GM19035 (cell line): Measurements from ENCODE around the gene OASL.

ENCODE experiments used
- ATAC-seq: cut with Tn5 transposase; IDR thresholded peaks from one replicate; pipeline ENCODE4 v1.9.1; 2021; ENCODE audit not compliant: unreplicated experiment

Gene OASL

DNA sequence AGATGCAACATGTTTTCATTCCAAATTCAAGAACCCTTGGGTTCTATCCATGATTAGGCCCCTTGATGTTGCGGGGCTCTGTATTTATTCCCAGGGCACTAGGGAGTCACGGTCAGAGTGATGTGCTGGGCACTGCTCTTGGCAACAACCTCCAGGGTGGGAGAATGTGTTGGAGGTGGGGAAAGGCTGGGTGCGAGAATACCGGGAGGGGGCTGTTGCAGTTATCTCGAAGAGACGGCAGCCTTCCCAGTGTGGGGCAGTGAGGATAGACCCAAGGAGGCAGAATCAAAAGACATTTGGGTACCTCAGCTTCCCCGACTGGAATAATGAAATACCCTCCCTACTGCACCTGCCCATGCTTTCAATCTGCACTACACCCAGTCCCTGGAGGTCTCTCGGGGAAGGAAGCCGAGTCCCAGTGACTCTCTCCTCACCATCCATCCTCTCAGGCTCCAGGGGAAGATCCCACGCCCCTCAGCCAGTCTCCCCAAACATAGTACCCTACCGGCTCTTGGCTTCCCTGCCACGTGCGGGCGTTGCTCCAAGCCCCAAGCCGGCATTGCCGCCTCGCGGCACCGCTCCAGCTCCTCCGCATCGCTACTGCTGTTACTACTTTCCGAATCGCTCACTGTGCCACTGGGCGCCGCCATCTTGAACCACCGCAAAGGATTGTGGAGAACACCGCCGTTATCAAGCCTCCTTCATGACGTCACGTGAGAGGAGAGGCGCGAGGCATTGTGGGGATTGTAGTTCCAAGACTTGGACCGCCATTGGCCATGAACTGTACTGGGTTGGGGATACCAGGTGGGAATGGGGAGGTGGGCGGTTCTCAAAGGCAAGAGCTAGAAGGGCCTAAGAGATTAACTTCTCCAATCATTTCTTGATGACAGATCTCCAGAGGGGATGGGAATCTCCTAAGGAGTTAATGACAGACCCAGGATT, 22.9 kb downstream of the OASL start, which contains the start of gene C12orf43:
Gene C12orf43 (minus strand): TSS at position 663 of the 942 bp plus-strand sequence. CDS start 13 bp downstream, at position 650.
- peak; percentile 91 for ATAC-seq

DNA sequence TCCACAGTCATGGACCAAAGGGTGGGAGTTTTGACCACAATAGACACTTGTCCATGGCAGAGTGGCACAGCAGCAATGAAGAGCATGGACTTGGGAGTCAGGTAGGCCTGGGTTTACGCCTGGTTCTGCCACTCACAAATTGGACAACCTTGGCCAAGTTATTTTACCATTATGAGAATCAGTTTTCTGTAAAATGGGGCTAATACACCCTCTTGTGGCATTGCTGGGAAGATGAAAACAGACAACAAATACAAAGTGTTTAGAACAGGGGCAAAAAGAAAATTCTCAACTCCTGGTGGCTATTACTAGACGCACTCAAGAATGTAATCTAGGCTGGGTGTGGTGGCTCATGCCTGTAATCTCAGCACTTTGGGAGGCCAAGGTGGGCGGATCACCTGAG, 25.3 kb downstream of the OASL start:
- no peak for ATAC-seq

DNA sequence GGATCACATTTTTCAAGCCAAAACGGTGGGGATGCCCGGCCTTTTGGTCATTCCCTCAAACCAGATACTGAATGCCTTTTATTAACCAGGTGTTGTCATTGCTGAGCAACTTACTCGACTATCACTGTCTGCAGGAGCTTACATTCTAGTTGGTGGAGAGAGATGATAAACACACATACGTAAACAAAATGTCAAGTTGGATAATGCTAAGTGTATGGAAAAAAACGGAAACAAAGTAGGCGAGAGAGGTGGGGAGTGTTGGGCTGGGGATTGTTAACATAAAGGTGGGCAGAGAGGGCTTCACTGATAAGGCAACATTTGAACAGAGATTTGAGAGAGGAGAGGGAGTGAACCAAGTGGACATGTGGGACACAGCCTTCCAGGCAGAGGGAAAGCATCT, 27.2 kb downstream of the OASL start:
- ATAC-seq, result no peak

DNA sequence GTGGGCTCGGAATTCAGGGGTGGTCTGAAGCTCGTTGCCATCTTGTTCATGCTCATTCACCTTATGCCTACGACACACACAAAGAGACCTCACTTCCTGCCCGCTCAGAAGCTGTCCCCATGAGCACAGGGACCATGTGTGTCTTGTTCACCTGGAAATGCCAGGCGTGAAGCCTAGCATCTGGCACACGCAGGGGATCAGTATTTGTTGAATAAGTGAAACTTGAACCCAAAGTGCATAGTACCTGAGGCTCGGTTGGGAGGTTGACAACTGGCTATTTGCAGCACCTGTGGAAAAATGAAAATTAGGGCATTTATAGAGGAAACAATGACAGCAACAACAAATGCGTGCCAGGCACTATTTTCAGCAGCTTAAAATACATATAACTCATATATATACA, 28.2 kb downstream of the OASL start:
- no peak for ATAC-seq

DNA sequence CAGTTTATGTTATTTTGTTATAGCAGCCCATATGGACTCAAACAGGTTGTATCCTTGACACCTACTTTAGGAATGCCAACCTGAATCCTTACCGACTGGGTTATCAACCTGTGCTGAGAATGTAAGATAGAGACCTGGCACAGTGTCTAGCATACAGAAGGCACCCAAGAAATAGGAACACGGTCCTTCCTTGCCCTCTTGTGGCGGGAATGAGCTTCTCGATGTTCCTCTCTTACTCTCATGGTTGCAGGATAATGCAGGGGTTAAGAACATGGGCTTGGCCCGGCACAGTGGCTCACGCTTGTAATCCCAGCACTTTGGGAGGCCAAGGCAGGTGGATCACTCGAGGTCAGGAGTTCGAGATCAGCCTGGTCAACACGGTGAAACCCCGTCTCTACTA, 29.3 kb downstream of the OASL start:
- no peak for ATAC-seq

DNA sequence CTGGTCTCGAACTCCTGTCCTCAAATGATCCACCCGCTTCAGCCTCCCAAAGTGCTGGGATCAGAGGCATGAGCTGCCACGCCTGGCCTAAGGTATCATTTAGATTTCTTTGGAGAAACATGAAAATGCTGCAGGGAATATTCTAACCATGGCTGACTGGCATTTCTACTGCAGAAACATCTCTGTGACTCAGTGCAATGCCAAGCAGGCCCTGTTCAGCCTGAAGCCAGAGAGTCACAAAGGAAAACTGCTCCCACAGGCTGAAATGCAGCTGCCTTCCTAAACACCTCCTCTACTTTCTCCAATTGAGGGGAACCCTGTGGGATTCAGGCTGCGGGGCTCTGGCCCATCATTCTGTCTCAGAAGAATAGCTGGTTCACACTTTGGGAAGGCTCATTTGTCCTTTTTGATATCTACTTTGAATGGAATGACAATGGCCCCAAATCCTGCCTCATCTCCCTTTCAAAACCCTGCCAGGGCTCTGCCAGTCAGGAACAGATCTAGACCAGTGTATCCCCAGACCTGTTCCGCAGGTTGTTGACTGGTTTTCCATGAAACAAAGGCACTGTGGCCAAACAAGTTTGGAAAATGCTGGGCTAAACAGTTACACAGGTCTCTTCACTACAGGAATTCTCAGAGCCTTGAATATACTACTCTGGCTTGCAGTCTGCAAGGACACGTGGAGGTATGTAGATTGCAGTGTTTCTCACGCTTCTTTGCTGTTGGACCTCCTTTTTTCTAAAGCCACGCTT, 30.5 kb downstream of the OASL start:
- no peak for ATAC-seq

DNA sequence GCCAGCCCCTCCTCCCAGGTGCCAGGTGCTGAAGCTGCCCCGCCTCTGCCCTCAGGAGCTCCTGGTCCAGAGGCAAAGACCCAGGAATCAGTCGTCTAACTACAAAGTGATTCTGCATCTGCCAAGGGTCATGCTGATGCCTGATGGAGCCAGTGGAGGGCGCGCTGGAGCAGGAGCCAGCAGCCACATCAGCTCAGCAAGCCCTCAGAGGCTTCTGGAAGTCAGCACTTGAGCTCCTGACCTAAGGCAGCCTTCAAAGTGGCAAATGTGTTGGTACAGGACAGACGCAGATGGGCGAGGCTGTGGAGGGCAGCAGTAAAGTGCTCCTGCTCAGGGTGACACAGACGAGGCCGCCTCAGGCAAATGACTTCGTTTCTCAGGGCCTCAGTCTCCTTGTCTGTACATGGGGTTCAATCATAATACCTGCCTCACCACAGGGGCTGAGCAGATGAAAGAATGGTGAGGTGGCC, 33.7 kb downstream of the OASL start:
- no peak for ATAC-seq

DNA sequence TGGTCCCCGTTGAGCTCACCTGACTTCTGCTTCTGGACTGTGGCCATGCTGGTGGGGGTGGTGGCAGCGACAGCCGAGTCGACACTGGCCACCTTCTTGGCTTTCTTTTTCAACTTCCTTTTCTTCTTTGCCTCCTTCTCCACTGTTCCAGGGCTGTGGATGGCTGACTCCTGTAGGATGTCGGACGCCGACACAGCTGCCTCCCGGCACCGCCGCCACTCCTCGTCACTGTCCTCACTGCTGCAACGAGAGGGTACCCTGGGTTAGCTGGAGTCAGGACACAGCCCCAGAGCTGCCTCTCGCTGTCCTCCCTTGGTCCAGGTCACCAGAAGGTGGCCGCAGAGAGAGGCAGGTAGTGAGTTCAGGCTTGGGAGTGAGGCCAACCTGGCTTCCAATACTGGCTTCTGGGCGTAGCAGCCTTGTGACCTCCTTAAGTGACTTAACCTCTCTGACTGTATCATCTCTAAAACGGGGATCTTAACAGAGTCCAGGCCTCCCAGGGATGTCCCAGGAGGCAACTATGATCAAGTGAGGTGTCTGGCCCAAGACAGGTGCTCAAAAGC, 34.7 kb downstream of the OASL start:
- no peak for ATAC-seq

DNA sequence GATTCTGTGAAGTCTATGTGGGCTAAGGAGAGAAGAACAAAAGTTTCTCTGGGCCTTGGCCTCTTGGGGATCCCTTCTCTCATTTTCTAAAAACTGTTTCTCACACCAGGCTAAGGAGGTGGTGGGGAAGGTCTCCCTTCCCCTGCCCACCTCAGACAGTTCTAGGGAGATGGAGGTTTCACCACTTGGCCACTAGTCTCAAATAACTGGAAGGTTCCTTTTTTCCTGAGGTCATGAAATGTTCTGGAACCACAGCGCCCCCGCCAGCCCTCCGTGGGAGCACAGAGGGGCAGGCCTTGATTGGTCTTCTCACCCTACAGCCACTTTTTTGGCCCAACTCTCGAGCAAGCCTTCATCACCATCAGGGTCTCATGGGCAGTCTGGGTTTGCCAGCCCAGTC, 35.4 kb downstream of the OASL start:
- no peak for ATAC-seq

DNA sequence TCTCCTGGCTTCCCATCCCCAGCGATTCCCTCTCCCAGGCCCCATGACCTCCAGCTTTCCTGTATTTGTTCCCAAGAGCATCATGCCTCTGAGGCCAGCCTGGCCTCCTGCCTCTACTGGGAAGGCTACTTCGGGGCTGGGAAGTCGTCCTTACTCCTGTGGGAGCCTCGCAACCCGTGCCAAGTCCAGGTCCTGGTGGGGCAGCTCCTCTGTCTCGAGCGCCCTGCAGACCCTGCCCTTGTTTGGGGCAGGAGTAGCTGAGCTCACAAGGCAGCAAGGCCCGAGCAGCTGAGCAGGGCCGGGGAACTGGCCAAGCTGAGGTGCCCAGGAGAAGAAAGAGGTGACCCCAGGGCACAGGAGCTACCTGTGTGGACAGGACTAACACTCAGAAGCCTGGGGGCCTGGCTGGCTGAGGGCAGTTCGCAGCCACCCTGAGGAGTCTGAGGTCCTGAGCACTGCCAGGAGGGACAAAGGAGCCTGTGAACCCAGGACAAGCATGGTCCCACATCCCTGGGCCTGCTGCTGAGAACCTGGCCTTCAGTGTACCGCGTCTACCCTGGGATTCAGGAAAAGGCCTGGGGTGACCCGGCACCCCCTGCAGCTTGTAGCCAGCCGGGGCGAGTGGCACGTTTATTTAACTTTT, 37.1 kb downstream of the OASL start:
- no peak for ATAC-seq

DNA sequence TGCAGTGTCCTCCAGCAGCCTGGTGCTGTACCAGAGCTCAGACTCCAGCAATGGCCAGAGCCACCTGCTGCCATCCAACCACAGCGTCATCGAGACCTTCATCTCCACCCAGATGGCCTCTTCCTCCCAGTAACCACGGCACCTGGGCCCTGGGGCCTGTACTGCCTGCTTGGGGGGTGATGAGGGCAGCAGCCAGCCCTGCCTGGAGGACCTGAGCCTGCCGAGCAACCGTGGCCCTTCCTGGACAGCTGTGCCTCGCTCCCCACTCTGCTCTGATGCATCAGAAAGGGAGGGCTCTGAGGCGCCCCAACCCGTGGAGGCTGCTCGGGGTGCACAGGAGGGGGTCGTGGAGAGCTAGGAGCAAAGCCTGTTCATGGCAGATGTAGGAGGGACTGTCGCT, 38.0 kb downstream of the OASL start:
- ATAC-seq, result no peak

DNA sequence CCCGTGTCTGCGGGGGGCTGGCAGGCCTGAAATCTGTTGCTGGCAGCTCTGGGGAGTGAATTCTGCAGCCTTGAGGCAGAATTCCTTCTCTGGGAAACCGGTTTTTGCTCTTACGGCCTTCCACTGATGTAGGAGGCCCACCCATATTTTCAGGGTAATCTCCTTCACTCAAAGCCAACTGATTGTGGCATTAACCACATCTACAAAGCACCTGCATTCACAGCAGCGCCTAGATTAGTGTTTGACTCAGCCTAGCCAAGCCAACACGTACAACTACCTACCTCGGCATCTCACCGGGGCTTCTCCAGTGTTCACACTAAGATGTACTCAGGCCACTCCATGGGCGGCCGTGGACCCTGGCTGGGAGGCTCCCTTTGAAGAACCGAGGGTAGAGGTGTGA, 38.5 kb downstream of the OASL start:
- no peak for ATAC-seq

DNA sequence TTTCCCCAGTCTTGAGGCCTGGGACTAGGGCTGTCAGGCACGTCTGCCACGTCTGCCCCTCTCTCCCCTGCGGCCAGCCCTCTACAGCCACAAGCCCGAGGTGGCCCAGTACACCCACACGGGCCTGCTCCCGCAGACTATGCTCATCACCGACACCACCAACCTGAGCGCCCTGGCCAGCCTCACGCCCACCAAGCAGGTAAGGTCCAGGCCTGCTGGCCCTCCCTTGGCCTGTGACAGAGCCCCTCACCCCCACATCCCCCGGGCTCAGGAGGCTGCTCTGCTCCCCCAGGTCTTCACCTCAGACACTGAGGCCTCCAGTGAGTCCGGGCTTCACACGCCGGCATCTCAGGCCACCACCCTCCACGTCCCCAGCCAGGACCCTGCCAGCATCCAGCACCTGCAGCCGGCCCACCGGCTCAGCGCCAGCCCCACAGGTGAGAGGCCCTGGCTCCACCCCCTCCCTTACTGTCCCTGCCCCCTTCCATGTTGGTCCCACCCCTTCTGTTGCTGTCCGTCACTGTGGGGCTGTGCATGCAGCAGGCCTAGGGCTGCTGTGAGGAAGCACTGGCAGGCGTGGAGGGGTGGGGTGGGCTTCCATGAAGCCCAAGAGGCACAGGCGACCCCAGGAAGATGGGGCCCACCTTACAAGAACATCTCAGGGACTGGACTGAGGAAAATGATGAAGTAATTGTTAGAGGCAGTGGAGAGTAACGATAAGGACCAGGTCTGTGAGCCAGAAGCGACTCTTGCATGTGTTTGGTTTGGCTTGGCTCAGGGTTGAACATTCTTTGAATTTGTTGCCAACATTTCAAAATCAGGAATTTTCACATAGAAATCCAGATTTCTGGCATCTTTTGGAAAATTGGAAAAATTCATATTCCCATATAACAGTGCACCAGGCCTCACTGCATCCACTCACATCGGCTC, 39.6 kb downstream of the OASL start:
- ATAC-seq, result no peak

DNA sequence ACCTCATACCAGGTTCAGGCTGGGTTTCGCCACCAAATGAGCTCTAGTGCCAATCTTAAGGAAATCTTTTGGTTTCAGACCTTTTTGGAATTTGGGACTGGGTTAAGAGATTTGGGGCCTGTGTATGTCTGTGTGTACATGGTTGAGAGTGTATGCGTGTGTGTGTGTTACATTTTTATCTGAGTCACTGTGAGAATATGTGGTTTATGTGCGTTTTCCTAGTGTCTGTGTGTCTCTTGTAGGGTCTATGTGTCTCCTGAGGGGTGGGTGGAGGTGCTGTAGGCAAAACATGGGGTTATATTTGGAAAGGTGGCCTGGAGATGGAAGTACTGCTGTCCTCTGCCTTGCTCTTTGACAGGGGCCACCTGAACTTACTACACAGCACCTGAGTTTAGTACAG, 40.6 kb downstream of the OASL start:
- no peak for ATAC-seq

DNA sequence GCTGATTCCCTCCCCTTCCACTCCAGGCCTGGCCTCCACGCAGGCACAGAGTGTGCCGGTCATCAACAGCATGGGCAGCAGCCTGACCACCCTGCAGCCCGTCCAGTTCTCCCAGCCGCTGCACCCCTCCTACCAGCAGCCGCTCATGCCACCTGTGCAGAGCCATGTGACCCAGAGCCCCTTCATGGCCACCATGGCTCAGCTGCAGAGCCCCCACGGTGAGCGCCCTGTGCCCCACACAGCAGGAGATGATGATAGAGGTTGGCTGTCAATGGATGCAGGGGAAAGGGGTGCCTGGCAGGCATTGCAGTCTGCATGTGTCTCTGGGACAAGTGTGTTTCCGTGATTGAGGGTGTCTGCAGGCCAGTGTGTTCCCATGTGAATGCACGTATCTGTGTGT, 41.6 kb downstream of the OASL start:
- ATAC-seq, result no peak

DNA sequence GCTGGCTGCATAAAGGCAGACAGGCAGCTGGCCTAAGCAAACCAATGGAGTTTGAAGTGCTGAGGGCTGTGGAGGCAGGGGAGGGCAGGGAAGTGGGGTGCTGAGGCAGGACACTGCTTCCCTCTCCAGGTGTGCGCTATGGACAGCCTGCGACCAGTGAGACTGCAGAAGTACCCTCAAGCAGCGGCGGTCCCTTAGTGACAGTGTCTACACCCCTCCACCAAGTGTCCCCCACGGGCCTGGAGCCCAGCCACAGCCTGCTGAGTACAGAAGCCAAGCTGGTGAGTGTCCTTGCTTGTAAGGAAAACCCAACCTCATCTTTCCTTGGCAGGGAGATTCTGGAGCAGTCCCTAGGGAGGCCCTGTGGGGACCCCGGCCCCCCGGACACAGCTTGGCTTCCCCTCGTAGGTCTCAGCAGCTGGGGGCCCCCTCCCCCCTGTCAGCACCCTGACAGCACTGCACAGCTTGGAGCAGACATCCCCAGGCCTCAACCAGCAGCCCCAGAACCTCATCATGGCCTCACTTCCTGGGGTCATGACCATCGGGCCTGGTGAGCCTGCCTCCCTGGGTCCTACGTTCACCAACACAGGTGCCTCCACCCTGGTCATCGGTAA, 42.8 kb downstream of the OASL start:
- no peak for ATAC-seq

DNA sequence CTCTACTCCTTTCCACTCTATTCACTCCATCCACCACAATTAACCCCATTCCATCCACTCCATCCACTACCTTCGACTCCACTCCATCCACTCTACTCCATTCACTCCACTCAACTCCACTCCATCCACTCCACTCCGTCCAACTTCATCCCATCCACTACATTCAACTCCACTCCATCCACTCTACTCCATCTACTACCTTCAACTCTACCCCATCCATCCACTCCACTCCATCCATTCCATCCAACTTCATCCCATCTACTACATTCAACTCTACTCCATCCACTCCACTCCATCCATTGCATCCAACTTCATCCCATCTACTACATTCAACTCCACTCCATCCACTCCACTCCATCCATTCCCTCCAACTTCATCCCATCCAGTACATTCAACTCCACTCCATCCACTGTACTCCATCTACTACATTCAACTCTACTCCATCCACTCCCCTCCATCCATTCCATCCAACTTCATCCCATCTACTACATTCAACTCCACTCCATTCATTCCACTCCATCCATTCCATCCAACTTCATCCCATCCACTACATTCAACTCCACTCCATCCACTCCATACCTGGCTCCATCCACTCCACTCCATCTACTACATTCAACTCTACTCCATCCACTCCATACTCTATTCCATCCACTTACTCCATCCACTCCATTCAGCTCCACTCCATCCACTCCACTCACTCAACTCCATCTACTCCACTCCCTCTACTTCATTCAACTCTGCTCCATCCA, 44.3 kb downstream of the OASL start:
- no peak for ATAC-seq

DNA sequence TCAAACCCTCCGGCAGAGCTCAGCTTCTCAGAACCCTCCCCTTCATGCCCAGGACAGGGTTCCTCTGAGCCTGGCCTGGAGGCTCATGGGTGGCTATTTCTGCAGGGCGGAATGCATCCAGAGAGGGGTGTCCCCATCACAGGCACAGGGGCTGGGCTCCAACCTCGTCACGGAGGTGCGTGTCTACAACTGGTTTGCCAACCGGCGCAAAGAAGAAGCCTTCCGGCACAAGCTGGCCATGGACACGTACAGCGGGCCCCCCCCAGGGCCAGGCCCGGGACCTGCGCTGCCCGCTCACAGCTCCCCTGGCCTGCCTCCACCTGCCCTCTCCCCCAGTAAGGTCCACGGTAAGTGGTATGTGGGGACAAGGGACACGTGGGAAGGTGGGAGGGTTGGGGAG, 45.0 kb downstream of the OASL start:
- ATAC-seq, result no peak

DNA sequence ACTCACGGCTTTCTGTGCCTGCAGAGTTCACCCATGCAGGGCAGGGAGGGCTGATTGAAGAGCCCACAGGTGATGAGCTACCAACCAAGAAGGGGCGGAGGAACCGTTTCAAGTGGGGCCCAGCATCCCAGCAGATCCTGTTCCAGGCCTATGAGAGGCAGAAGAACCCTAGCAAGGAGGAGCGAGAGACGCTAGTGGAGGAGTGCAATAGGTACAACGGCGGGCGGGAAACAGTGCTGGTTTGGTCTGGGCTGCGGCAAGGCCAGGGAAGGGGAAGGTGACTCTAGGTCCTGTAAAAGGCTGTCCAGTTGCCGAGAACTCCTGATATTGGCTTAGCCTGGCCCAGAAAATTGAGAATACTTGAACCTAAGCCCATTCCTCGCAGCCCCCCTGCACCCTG, 45.5 kb downstream of the OASL start:
- ATAC-seq, result no peak
